Measurements from ENCODE around the gene SLX9.

GRCh38 chr21:44919913-44920693, 19.7 kb upstream of the SLX9 start:
- TF ChIP-seq CTCF (IDR thresholded peaks at IDR 0.05) (no peak), EZH2 (IDR thresholded peaks at IDR 0.05; ENCODE audit: borderline replicate concordance, insufficient read depth, low read depth, low read length, poor library complexity, severe bottlenecking) (no peak)
